Osteoblast (primary cell): ENCODE data around the gene UPF3A. TPM values are rescaled to one million over a fixed set of nuclear protein-coding genes. Genes with fewer than 3 reads are reported as not detected.

ENCODE experiments used
- DNase-seq: peaks from one replicate; pipeline ENCODE4 v3.0.0; 2011; ENCODE audit warnings: low spot score, mixed read lengths; ENCODE audit not compliant: insufficient read length; ENCODE audit errors: missing footprints
- H2AFZ ChIP-seq: 2 replicates; pipeline ENCODE4 v1.6.0; 2011; ENCODE audit warnings: mild to moderate bottlenecking, low read length
- H3K27ac ChIP-seq: 2 replicates; pipeline ENCODE4 v1.5.1; 2011; ENCODE audit warnings: mild to moderate bottlenecking, low read depth, low read length, moderate library complexity
- H3K27me3 ChIP-seq: 2 replicates; pipeline ENCODE4 v1.6.0; 2012; ENCODE audit warnings: mild to moderate bottlenecking, control low read depth, inconsistent platforms, low read length, moderate library complexity; ENCODE audit not compliant: insufficient read depth
- H3K36me3 ChIP-seq: 2 replicates; pipeline ENCODE4 v1.5.1; 2011; ENCODE audit warnings: mild to moderate bottlenecking, low read length, control low read depth, moderate library complexity; ENCODE audit not compliant: insufficient read depth
- H3K4me1 ChIP-seq: 2 replicates; pipeline ENCODE4 v1.5.1; 2011; ENCODE audit warnings: mild to moderate bottlenecking, low read length, control low read depth, moderate library complexity; ENCODE audit not compliant: insufficient read depth
- H3K4me2 ChIP-seq: 2 replicates; pipeline ENCODE4 v1.6.0; 2011; ENCODE audit warnings: mild to moderate bottlenecking, low read length; ENCODE audit not compliant: insufficient read depth
- H3K4me3 ChIP-seq: fragments of 200-600 bp; sonication (generic); 3 replicates; pipeline ENCODE4 v1.5.1; 2012; ENCODE audit warnings: mild to moderate bottlenecking, low read length, inconsistent platforms; ENCODE audit not compliant: insufficient read depth
- H3K79me2 ChIP-seq: 2 replicates; pipeline ENCODE4 v1.6.0; 2012; ENCODE audit warnings: mild to moderate bottlenecking, low read length, control low read depth, inconsistent platforms; ENCODE audit not compliant: insufficient read depth
- H3K9me3 ChIP-seq: 2 replicates; pipeline ENCODE4 v1.5.1; 2011; ENCODE audit warnings: low read depth, low read length, control low read depth
- H4K20me1 ChIP-seq: 2 replicates; pipeline ENCODE4 v1.6.0; 2012; ENCODE audit warnings: mild to moderate bottlenecking, low read length, control low read depth; ENCODE audit not compliant: insufficient read depth
- CTCF ChIP-seq: IDR thresholded peaks from 2 replicates; pipeline ENCODE4 v1.5.1; 2011; ENCODE audit warnings: mild to moderate bottlenecking, low read depth, low read length, moderate library complexity; ENCODE audit errors: extremely low read depth
- total RNA-seq: library from RNA; depleted of rRNA; stranded (reverse); fragments of >200 nt; gene quantifications from 2 replicates; pipeline ENCODE4 v1.2.3, GENCODE V29; 2012

Gene UPF3A
- total RNA-seq, 1 donor = 25.0 TPM

- Histone ChIP-seq H3K9me3 (no peaks in the 10 kb centered on the region), H2AFZ (no peak overlapping the region), H3K4me2 (no peak overlapping the region), H3K27me3 (no peaks in the 10 kb centered on the region), H3K4me3 (no peak overlapping the region), H3K36me3 (peaks cover 74% of the 10 kb centered on the region), H4K20me1 (no peaks in the 10 kb centered on the region), H3K27ac (peak overlapping the region; percentile 3), H3K79me2 (peaks cover 10% of the 10 kb centered on the region), H3K4me1 (peaks cover 35% of the 10 kb centered on the region)
- no peak for TF ChIP-seq CTCF
- DNase-seq = peak; percentile 9
These were observed 12.1 kb upstream of the UPF3A start for GRCh38 chr13:114269281-114269770.

- Histone ChIP-seq H3K36me3 (peaks cover 76% of the 10 kb centered on the region), H3K27me3 (no peaks in the 10 kb centered on the region)
- TF ChIP-seq CTCF = no peak
These were observed 8.4 kb upstream of the UPF3A start for GRCh38 chr13:114272977-114273376.

GRCh38 chr13:114275304-114275703 lies 6.1 kb upstream of the UPF3A start:
- Histone ChIP-seq H3K9me3 (no peaks in the 10 kb centered on the region), H3K27ac (no peak overlapping the region), H3K4me1 (peaks cover 10% of the 10 kb centered on the region), H3K36me3 (peaks cover 59% of the 10 kb centered on the region), H4K20me1 (no peaks in the 10 kb centered on the region), H3K27me3 (no peaks in the 10 kb centered on the region), H3K4me3 (no peak overlapping the region), H3K79me2 (no peaks in the 10 kb centered on the region), H2AFZ (no peak overlapping the region), H3K4me2 (no peak overlapping the region)
- TF ChIP-seq CTCF = no peak
- DNase-seq = peak; percentile 39

More at GRCh38 chr13:114272977-114273376, 8.4 kb upstream of the UPF3A start:
- H3K79me2 ChIP-seq = peaks cover 5% of the 10 kb centered on the region
- no peaks in the 10 kb centered on the region for H4K20me1 ChIP-seq
- H3K9me3 ChIP-seq = no peaks in the 10 kb centered on the region
- peaks cover 14% of the 10 kb centered on the region for H3K4me1 ChIP-seq
- H3K4me3 ChIP-seq = no peak overlapping the region
- H3K27ac ChIP-seq = no peak overlapping the region
- no peak overlapping the region for H3K4me2 ChIP-seq
- no peak for DNase-seq
- H2AFZ ChIP-seq = no peak overlapping the region

- Histone ChIP-seq H3K27ac (peak overlapping the region; percentile 95), H3K4me3 (no peak overlapping the region), H3K4me2 (no peak overlapping the region), H3K9me3 (no peaks in the 10 kb centered on the region), H4K20me1 (no peaks in the 10 kb centered on the region), H3K4me1 (peaks cover 30% of the 10 kb centered on the region), H2AFZ (no peak overlapping the region), H3K27me3 (no peaks in the 10 kb centered on the region), H3K36me3 (peaks cover 34% of the 10 kb centered on the region), H3K79me2 (peaks cover 19% of the 10 kb centered on the region)
- TF ChIP-seq CTCF = no peak
- DNase-seq = no peak
These were observed 2.3 kb upstream of the UPF3A start for GRCh38 chr13:114279146-114279545.
